Brain pericyte (primary cell): ENCODE data around the gene ERFE.
"Not testable (repeated sequence)": the region's sequence is repeated elsewhere in the genome, so short reads cannot be mapped to it uniquely, and the experiment has no call there.

ENCODE experiments used
- DNase-seq: peaks from one replicate; pipeline ENCODE4 v3.0.0-alpha.2; 2012; ENCODE audit warnings: low read depth, low spot score

The ERFE gene

DNA sequence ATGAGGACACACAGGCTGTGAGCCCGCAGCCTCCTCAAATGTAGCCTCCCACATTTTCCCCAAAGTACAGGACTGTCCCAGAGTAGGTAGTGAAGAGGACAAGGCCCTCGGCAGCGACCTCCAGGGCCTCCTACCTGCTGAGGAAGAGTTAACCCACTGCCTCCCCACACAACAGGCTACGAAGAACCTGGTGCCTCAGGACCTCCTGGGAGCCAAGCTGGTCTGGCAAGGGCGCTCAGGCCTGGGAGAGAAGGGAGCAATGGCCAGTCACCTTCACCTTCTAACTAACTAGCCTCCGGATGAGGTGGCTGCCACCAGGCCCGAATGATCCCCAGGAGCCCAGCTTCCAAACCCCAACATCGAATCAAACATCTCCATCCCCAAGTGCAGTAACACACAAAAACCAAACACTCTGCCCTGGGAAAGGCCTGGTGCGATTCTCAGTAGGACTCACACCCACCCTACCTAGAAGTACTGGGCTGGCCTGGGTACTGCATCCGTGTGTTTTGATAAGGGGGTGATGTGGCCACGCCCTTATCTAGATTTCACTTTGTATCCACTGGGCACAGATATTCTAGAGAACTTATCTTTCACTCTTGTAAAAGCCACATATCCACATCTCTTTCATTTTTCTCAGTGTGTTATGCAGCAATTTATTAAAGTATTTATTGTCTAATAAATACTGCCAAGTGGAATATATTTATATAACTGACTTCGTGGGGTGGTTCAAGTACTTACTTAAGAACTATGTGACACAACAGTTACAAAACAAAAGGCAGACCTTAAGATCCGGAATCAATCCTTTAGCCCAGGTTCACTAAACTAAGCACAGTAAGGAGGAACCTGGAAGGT lies 9.7 kb downstream of the ERFE start:
- no peak for DNase-seq

DNA sequence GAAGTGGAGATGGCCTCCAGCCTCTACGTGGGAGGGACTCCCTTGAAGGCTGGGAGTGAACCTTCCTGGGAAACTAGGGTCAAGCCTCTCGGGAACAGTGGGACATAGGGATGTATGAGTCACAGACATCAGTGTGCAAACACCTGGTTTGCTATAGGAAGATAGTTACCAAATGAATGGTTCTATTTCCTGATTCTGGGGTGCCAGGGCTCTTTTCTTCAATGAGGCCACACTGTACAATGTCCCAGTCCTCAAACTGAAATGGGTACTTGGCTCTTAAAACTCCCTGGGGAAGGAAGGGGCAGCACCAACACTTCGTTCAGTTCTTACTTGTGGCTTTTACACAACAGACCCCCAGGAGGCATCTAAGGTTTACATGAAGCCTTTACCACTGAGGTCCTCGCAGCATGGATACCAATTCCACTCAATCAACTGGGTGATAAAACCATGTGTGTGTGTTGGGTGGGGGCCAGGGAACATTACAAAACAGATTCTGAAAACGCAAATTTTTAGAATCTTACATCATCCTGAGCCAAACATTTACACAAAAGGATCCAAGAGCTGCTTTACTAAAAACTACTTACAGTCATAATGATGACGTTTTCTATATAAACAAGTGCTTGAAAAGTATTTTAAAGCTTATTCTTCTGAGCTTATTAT lies 10.4 kb downstream of the ERFE start:
- peak; percentile 72 for DNase-seq

DNA sequence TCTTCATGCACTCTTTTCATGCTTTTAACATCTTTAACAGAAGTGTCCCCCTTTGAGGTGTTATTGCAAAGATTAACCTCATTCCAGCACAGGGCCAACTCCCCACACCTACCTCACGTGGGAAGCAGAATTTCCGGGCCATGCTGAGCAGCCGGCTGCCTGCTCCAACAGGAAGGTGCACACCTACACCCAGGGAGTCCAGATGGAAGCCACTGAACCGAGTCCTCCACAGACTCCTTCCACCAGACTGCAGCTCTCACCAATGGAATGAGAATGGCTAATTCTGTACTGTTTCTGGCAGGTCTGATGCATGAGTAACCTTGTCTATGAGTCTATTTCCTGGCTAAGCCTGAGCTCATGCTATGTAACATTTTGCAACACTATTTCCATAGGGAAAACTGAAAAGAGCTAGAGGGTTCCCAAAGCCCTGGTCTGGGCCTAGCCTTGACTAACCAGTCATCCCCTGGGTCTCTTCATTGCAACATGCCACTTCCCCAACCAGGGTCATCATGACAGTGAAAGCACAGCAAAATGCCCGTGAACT lies 11.0 kb downstream of the ERFE start:
- DNase-seq: peak; percentile 37

DNA sequence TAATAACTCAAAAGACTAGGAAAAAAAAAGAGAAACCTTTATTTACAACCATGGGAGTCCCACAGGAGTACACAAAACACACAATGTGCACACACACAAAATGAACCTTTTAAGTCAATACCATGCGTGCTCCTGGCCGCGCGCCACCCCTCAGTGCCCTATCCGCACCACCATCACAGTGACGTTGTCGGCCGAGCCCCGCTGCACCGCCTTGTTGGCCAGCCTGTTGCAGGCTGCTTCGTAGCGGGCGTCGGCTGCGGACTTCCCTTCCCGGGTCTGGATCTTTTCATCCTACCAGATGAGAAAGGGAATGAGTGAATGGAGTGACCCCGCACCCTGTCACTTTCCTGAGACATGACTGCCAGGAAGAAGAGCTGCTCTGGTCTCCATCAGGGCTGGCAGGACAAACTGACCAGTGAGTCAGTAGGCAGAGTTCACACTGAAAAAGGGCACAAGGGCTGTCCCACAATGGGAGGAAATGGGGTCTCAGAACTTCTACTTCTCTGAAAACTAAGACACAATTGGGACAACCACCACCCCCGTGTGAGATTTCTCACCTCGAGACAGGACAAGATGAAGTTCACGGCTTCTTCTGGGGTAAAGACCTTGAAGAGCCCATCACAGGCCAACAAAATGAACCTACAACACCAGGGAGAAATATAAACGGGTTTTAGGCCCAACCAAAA lies 11.8 kb downstream of the ERFE start:
- DNase-seq: no peak

DNA sequence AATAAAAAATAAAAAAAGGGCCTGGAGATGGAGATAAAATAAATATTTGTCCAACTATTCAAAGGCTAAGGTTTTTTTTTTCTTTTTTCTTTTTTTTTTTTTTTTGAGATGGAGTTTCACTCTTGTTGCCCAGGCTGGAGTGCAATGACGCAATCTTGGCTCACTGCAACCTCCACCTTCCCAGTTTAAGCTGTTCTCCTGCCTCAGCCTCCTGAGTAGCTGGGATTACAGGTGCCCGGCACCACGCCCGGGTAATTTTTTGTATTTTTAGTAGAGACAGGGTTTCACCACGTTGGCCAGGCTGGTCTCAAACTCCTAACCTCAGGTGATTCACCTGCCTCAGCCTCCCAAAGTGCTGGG lies 12.3 kb downstream of the ERFE start:
- not testable (repeated sequence) for DNase-seq

DNA sequence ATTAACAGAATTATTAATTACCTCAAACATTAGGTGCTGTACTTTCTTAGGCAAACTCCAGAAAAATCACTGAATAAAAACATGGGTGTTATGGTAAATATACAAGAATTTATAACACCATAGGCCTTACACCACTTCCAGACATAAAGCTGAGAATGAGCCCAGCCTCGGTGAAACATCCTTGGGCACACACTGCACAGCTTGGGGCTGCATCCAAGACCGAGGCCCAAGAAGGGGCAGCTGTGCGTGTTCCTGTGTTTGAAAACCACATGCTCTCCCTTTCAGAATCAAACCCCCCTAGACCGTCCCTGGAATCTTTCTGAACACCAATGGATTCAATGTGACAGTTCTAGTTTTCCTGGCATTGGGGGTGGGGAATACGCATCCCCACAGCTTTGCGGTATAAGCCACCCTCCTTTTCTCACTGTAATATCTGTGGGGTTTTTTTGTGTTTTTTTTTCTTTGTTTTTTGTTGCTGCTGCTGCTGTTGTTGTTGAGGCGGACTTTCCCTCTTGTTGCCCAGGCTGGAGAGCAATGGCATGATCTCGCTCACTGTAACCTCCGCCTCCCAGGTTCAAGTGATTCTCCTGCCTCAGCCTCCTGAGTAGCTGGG lies 12.9 kb downstream of the ERFE start:
- no peak for DNase-seq

DNA sequence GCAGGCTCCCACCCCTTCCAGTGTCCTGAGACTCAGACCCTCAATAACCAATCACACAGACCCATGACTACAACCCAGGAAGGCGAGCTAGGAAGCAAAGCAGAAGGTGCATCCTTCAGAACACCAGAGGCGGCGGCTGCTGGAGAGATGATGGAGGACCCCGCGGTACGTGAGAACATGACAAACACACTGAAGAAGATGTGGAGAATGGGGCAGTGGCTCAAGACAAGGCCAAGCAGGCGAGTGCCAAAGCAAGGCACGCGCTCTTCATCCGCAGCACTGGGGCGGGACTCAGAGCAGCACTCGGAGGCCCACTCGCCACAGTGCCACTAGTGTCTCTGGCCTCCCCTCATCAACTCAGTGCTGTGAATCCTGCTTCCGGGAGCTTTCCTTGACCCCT lies 13.7 kb downstream of the ERFE start:
- DNase-seq: no peak

DNA sequence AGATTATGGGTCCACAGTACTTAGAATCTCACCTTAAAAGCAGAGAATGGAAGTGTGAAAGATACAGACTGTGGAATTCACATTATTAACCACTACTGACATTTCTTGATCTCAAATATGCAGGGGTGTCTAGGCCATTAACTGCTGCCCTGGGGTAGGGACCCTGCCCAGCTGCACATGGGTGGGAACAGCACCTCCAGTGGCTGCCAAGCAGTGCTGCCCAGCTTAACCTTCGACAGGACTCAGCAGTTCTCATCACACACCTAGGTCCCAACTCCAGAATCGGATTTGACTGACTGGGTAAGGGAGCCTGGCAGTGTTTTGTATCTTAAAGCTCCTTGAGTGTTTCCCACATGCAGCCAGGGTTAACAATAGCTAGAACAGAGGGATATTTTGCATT lies 14.9 kb downstream of the ERFE start:
- DNase-seq: no peak

DNA sequence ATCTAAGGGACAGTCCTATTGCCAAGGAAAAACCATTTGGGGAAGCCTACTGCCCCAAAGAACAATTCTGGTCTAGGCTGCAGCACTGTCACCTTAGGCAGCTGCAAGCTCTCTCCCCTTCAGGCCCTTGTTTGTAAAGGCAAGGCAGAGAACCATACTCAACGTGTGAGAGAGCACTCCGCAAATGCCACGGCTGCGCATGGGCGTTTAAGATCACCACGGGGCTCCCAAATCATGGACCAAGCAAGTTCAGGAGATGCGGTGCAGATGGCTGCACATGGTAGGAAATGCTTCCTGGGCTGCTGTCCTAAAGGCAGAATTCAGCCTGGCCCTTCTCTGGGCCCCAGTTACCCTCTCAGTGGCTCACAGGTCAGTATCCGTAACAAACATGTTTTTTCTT lies 15.5 kb downstream of the ERFE start:
- no peak for DNase-seq

DNA sequence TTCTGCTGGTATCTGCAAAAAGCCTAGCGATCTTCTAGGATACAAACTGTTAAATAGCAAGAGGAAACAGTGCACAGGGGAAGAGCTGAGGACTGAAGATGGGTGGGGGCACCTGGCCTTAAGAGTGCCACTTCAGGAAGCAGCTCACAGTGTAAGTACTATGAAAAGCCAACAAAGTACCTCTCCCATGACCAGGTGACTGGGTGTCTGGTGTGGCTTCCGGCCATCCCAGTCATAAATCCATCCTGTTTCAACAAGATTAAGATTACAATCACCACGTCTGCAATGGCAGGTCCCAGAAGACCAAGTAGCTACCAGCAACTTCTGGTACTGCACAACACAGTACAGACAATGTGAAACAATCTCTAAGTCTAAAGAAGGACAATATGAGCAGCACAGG lies 15.9 kb downstream of the ERFE start:
- DNase-seq: no peak

DNA sequence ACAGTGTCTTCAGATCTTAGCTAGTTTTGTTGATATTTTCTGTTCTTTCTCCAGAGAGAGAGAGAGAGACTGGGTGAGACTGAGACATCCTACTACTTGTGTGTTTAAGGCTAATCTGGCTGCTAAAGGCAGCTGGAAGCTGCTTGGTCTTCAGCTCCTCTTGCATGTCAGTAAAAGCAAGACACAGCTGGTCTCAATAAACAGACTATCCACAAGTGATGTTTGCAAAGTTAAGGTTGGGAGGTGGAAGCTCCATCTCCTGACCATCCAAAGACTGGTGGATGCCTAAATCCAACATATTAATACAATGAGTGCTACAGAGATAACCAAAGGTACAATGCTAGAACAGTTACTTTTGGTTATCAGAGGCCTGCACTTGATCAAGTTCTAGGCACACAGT lies 17.8 kb downstream of the ERFE start:
- no peak for DNase-seq

DNA sequence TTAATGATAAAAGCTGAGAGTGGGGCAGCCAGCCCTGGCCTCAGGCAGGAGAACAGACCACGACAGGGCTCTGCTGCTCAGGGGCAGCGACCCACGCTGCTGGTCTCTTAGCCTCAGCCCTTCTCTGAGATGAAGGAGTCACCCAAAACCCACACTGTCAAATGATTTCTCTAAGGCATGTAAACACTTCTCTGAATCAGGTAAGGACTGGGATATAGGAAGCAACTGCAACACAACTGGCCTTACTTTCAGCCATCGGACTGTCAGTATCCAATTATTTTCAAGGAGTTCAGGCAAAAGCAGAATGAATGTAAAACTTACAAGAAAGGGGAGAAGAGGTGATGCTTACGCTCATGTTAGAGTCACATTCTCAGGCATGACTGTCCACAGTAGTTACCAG lies 21.8 kb downstream of the ERFE start:
- no peak for DNase-seq

DNA sequence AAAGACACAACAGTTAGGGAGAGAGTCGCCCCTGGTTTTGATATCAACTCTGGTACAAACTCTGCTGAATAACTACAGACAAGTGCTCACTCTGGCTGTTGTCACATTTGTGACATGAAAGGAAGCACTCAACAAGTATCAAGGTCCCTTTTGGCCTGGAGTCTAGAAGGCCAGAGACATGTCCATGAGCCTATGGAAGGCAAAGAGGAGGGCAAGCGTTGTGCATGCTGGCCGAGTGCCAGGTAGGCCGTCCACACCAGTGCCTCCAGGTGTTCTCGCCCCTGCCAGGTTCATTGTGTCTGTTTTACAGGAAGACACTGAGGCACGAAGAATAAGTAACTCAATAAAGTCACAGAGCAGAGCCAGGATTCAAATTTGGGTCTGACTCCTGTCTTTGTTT lies 23.6 kb downstream of the ERFE start:
- DNase-seq: no peak

DNA sequence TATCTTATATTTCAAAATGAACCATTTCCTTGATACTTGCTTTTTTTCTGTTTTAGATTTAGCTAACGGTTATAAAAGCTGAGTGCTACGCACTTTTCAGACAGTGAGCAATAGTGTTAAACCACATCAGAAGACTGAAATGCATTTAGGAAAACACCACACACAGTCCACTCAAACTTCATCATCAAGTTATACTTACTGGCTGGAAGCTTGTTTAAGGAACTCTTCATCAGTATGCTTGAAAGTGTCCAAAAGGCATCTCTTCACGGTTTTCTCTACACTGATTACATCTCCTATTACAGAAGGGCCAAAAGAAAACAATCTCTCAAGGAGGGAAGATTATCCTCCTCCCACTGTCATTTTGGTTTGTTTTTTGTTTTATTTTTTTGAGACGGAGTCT lies 25.1 kb downstream of the ERFE start:
- no peak for DNase-seq

DNA sequence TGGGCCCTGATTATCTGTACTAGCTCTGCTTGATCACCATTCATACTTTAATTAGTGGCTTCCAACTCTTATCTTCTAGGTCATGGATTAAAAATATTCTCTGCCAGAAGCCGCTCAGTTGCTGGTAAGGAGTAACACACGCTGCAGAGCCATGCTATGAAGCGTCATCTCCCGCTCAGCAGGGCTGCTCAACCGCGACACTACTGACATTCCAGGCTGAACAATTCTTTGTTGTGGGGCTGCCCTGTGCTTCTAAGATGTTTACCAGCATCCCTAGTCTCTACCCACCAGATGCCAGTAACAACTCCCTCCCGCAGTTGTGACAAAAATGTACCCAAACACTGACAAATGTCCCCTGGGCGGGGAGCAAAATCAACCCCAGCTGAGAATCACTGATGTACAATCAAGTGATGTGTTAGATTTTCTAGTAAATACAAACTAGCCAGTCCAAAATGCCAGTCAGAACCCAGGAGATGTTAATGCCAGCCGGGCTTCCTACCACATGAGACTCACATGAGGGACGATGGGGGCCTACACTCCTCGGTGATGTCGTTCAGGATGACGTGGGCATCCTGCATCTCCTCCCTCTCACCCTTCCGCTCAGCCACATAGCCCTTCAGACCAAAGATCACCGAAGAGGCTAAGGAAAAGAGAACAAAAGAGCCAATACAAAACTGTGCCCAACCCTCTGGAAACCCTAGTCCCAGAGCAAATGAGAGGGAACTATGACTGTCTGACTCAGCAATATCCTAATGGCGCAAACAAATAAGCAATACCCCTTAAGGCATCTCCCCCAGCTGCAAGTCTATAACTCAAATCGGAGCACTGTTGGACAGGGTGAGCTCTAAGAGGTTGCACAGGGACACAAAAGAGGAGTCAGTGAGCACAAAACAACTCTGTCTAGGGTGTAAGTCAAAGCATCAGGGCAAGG lies 29.1 kb downstream of the ERFE start:
- DNase-seq: no peak

DNA sequence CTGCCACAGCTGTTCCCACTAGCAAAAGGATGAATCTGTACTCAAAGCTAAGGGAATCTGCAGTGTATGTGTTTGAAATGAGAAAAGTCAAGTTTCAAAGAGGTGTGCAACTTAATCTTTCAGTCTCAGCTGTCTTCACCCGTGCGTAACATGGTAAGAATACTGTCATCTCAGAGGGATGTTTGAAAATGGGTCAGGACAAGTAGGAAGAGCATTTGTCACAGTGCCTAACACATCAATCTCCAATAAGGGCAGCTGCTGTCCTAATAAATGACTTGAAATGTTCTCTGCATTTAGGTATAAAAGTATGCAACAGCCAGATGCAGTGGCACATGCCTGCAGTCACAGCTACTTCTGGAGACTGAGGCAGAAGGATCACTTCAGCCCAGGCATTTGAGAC lies 31.7 kb downstream of the ERFE start:
- no peak for DNase-seq

DNA sequence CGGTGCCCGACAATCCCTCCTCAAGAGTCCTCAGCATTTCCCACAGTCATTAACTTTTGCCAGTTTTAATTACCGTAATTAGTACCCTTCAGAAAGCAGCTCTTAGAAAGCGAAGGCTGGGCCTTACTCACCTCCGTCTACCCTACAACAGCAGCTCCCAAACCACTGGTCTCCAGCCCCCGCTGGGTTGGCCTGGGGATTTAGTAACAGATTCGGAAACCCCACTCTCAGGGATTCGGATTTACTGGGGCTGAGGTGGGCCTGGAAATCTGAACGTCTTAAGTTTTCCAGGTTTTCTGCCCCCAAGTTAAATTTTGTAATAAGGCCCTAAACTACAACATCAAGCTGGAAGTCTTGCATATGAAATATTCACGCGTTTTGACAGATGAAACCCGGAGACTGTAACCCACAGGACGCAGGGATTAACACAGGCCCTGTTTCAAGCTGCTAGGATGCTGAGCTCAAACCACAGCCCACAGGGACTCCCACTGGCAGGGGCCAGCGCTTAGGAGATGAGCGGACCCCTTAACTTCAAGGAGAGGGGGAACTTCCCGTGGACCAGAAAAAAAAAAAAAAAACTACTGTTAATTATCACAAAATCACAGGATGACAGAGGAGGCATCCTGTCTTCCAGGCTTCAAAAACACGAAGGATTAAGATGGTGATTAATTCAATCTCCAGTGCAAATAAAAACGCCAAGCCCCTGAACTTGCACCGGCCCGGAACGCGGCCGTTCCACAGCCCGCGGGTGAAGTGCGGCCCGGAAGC lies 43.7 kb downstream of the ERFE start:
- no peak for DNase-seq

DNA sequence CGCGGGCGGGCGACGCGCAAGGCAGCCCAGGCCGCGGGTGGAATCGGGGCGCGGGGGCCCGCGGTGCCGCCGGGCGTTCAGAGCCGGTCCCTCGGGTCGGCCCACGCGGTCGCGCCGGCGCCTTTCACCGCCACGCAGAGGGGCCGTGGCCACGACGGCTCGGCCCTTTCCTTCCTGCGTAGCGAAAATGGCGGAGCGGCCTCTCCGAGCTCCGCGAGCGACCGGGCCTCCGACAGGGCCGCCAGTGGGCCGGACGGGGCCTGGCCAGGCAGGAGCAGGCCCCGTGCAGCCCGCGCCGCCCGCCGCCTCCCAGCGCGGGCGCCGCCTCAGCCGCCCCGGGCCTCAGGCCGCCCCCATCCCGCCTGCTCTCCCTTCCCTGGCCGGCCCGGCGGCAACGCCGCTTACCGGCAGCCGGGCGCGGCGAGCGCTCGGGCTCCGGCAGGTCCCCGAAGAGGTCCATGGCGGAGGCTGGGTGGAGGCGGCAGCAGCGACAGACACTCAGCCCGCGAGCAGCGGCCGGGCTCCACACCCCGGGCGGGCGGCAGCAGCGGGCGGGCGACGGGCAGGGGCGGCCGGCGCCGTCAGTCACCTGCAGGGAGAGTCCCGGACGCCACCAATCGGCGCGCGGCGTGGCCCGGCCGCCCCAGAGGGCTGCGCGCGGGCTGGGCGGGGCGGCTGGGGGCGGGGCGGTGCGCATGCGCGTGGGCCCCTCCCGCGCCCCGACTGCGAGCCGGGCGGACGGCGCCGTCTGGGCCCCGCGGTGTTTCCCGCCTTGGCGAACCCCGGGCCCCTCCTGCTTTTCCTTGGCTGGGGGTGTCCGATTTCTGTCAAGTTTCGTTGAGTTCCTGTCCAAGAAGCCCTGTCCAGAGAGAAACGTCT lies 44.6 kb downstream of the ERFE start, which contains the start of gene ILKAP:
Gene ILKAP (minus strand): TSS at position 602 of the 879 bp plus-strand sequence. CDS start 142 bp downstream, at position 460.
- DNase-seq: no peak
